HG03469 (cell line): ENCODE measurements around the gene LRRC8D.
"Not testable (repeated sequence)": the region's sequence is repeated elsewhere in the genome, so short reads cannot be mapped to it uniquely, and the experiment has no call there.

Source experiments
- ATAC-seq: cut with Tn5 transposase; IDR thresholded peaks from one replicate; pipeline ENCODE4 v1.9.1; 2021; ENCODE audit warnings: mild to moderate bottlenecking, moderate library complexity, moderate number of reproducible peaks; ENCODE audit not compliant: unreplicated experiment

LRRC8D gene

GRCh38 chr1:89982846-89983245 lies 162.0 kb downstream of the LRRC8D start:
- ATAC-seq = not testable (repeated sequence)

- ATAC-seq = not testable (repeated sequence)
Observed at GRCh38 chr1:89984564-89985116, 163.8 kb downstream of the LRRC8D start.

- ATAC-seq = no peak
Observed at GRCh38 chr1:89986020-89986419, 165.2 kb downstream of the LRRC8D start.
